ACC112 (cell line): ENCODE data around the gene YWHAH.

Source experiments
- H2AFZ ChIP-seq: fragments of 200-600 bp; sonication (generic); one replicate; pipeline ENCODE4 v1.6.0; 2017; ENCODE audit warnings: antibody characterized with exemption, low read length; ENCODE audit not compliant: unreplicated experiment
- H3K27ac ChIP-seq: fragments of 200-600 bp; sonication (generic); 2 replicates; pipeline ENCODE4 v1.5.1; 2014; ENCODE audit warnings: low read depth, mild to moderate bottlenecking, antibody characterized with exemption, low read length, moderate library complexity
- H3K27me3 ChIP-seq: fragments of 200-600 bp; sonication (generic); 2 replicates; pipeline ENCODE4 v1.6.1; 2014; ENCODE audit warnings: mild to moderate bottlenecking, antibody characterized with exemption, low read length, moderate library complexity, mixed read lengths; ENCODE audit not compliant: insufficient read depth
- H3K36me3 ChIP-seq: fragments of 200-600 bp; sonication (generic); 2 replicates; pipeline ENCODE4 v1.6.1; 2016; ENCODE audit warnings: mild to moderate bottlenecking, antibody characterized with exemption, low read length, moderate library complexity, mixed read lengths; ENCODE audit not compliant: insufficient read depth
- H3K4me1 ChIP-seq: fragments of 200-600 bp; sonication (generic); one replicate; pipeline ENCODE4 v1.6.1; 2016; ENCODE audit warnings: low read length, mixed read lengths; ENCODE audit not compliant: insufficient read depth, unreplicated experiment, control insufficient read depth
- H3K4me3 ChIP-seq: fragments of 200-600 bp; sonication (generic); 2 replicates; pipeline ENCODE4 v1.5.1; 2014; ENCODE audit warnings: mild to moderate bottlenecking, low read depth, low read length
- H3K79me2 ChIP-seq: fragments of 200-600 bp; sonication (generic); one replicate; pipeline ENCODE4 v1.6.0; 2016; ENCODE audit warnings: low read length; ENCODE audit not compliant: control insufficient read depth, unreplicated experiment, insufficient read depth

YWHAH gene

DNA sequence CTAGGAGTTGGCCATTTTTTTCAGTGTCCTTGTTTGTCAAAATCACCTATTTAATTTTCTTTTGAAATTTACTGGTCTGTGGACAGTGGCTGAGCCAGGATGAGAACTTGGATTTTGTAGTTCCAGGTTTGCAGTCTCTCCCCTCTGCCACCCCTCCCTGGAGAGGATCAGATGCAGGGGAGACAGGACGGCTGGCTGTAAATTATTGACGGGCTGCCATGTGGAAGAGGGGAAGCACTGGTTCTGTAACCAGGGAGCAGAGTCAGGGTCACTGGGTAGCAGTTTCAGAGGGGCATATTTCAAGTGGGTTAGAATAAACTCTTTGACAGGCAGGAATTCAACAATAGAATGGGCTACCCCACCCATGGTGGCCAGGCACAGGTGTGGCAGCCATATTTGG is 20.6 kb upstream of the YWHAH start:
- H3K27ac ChIP-seq: no peak overlapping the region
- no peaks in the 10 kb centered on the region for H3K79me2 ChIP-seq
- no peak overlapping the region for H2AFZ ChIP-seq
- H3K27me3 ChIP-seq: no peaks in the 10 kb centered on the region
- no peaks in the 10 kb centered on the region for H3K36me3 ChIP-seq
- H3K4me1 ChIP-seq: peaks cover 3% of the 10 kb centered on the region
- H3K4me3 ChIP-seq: no peak overlapping the region

DNA sequence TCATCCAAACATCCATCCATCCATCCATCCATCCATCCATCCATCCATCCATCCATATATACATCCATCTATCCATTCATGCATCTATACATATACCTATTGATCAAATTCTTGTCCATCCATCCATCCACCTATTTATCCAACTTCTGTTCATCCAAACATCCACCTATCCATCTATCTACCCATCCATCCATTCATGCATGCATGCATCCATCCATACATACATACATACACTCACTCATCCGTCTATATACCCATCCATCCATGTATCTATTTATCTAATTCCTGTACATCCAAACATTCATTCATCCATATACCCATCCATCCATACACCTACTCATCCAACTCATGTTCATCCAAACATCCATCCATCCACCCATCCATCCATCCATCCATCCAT is 19.3 kb upstream of the YWHAH start:
- H2AFZ ChIP-seq: no peak overlapping the region

DNA sequence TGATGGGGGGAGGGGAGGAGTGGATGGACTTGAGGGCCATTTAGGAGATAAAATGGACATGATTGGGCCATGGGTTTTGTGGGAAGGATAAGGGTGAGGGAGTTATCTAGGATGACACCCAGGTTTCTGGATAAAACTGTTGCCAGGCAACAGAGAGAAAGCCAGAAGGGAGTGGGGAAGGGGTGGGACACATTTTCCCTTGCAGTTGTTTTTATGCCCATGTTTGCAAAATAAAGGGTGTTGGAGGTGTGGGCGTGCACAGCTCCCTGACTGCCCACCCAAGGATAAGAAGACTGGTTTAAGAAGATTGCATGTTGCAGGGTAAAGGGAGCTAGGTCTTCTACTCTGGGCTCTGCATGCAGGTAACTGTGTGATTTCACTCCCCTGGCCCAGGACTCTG is 18.3 kb upstream of the YWHAH start:
- H3K4me1 ChIP-seq: peaks cover 3% of the 10 kb centered on the region
- H3K27me3 ChIP-seq: no peaks in the 10 kb centered on the region
- H2AFZ ChIP-seq: no peak overlapping the region
- no peaks in the 10 kb centered on the region for H3K36me3 ChIP-seq
- no peaks in the 10 kb centered on the region for H3K79me2 ChIP-seq
- H3K4me3 ChIP-seq: no peak overlapping the region
- H3K27ac ChIP-seq: no peak overlapping the region

More for the DNA sequence above, 19.3 kb upstream of the YWHAH start:
- Histone ChIP-seq H3K27ac (no peak overlapping the region), H3K4me1 (peaks cover 3% of the 10 kb centered on the region), H3K4me3 (no peak overlapping the region), H3K36me3 (no peaks in the 10 kb centered on the region), H3K27me3 (no peaks in the 10 kb centered on the region), H3K79me2 (no peaks in the 10 kb centered on the region)

DNA sequence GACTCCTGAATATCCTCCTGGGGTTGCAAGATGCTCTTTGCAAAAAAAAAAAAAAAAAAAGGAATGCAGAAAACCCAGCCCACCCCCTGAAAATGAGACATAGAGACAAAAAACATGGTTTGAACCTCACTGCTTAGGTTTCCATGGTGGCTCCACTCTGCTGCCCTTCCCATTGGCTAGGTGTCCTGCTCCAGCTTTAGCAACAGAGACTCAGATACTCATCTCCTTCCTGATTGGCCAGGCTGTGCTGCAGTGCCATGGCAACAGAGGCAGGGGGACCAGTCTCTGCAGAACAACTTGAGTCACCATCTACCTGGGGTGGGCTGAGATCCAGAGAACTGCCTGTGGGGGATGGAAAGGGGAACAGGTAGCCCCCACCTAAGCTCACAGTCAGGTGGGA is 17.4 kb upstream of the YWHAH start:
- Histone ChIP-seq H3K79me2 (no peaks in the 10 kb centered on the region), H3K36me3 (no peaks in the 10 kb centered on the region), H3K27me3 (no peaks in the 10 kb centered on the region), H2AFZ (no peak overlapping the region), H3K27ac (no peak overlapping the region), H3K4me3 (no peak overlapping the region), H3K4me1 (peaks cover 3% of the 10 kb centered on the region)

DNA sequence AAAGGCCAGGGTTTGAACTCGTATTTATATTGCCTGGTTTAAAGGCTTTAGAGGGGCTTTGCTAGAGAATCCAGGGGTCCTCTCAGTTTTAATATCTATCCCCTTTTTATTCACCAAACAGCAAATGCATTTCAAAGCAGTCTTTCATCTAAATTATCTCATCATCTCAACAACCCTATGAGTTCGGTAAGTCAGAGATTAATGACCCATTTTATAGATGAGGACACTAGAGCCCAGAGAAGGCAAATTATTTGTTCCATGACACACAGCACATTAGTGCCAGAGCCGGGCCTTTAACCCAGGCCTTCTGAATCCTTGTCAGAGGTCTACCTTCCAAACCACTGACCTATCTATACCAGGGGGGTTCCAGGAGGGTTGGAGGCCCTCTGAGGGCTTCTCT is 16.8 kb upstream of the YWHAH start:
- Histone ChIP-seq H3K27ac (no peak overlapping the region), H3K4me1 (peaks cover 3% of the 10 kb centered on the region), H3K4me3 (no peak overlapping the region), H2AFZ (no peak overlapping the region), H3K79me2 (no peaks in the 10 kb centered on the region), H3K27me3 (no peaks in the 10 kb centered on the region), H3K36me3 (no peaks in the 10 kb centered on the region)

DNA sequence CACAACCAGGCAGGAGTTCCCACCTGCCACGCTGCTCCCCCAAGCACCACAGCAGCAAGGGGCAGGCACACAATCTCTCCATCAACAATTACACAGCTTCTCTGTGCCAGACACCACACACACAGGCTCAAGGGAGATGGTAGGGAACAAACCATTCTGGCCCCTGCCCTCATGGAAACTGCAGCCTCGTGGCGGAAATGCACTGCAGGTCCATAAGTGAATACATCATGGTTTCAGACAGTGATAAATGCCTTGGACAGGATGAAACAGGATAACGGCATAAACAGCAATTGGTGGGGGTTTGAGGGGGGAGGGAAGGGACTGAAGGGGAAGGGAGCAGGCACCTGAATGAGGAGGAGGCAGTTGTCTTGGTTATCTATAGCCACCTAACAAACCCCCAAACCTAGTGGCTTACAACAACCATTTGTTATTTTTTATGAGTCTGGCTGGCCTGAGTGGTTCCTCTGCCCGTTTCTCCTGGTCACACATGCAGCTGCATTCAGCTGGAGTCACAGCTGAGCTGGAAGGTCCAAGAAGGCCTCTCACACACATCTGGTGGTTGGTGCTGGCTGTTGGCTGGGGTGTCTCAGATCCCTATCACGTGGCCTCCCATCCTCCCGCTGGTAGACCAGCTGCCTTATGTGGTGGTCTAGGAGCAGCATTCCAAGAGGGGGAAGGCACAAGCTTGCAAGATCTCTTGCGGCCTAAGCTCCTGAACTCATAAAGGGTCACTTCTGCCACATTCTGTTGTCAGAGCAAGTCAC is 15.0 kb upstream of the YWHAH start:
- no peaks in the 10 kb centered on the region for H3K79me2 ChIP-seq
- H3K4me3 ChIP-seq: no peak overlapping the region
- no peaks in the 10 kb centered on the region for H3K4me1 ChIP-seq
- no peaks in the 10 kb centered on the region for H3K27me3 ChIP-seq
- H2AFZ ChIP-seq: no peak overlapping the region
- no peaks in the 10 kb centered on the region for H3K36me3 ChIP-seq
- no peak overlapping the region for H3K27ac ChIP-seq

DNA sequence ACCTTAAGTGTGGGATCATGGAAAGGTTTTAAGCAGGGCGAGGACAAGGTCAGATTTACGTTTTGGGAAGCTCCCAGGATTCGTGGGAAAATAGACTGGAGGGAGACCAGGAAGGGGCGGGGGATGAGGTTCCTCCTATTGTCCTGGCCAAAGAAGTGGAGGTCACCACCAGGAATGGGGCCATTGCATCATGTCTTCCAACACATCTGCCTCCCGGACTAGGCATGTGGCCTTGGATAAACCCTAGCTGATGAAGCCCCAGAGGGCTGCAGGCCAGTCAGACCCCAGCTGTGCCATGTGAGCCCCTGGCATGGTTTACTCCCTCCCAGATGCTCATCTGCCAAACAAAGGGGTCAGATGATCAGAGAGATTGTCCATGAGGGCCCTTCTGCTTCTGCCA is 11.5 kb upstream of the YWHAH start:
- H2AFZ ChIP-seq: no peak overlapping the region
- H3K36me3 ChIP-seq: no peaks in the 10 kb centered on the region
- H3K4me1 ChIP-seq: no peaks in the 10 kb centered on the region
- no peaks in the 10 kb centered on the region for H3K27me3 ChIP-seq
- H3K27ac ChIP-seq: no peak overlapping the region
- no peaks in the 10 kb centered on the region for H3K79me2 ChIP-seq
- no peak overlapping the region for H3K4me3 ChIP-seq

DNA sequence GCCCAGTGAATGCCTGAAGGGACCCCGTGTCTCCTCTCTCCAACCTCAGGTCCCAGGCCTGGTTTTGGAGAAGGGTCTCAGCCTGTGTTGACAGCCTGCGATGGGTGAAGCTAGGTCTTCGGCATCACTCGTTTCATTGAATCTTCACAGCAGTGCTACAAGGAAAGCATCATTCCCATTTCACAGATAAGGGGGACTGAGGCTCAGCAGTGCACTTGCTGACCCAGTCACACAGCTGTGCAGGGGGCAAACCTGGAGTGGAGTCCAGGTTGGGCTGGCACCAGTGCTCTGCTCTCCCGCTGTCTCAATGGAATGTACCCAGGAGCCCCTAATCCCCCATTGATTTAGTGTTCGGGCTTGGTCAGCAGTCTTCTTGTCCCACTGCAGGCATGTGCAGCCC is 10.9 kb upstream of the YWHAH start:
- Histone ChIP-seq H3K4me1 (no peaks in the 10 kb centered on the region), H3K36me3 (no peaks in the 10 kb centered on the region), H3K27ac (no peak overlapping the region), H3K4me3 (no peak overlapping the region), H3K79me2 (no peaks in the 10 kb centered on the region), H2AFZ (no peak overlapping the region), H3K27me3 (no peaks in the 10 kb centered on the region)

DNA sequence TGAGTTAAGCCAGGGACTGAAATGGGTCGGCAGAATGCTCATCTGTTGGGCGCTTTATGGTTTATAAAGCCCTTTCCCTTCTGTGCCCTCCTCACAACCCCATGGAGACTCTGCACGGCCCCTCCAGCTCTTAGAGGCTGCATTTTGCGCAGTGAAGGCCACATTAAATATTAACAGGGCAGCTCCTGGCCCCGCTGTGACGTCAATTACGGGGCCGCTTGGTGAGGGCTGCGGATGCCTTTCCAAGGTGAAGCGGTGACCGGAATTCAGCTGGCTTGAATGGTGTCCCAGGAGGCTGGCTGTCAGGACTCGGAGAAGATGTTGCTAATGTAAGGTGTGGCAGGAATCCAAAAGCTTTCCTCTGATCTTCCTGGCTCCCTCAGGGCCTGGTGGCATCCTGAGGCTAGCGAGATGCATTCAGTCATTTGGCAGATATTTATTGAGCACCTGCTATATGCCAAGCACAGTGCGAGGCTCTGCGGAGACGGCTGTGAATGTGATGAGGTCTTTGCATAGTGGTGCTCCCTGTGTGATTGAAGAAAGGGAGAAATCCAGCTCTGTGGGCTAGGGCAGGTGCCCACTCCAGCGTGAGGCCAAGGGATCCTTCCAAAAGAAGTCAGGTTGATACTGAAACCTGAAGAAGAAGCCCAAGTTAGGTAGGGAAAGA is 10.4 kb upstream of the YWHAH start:
- no peaks in the 10 kb centered on the region for H3K79me2 ChIP-seq
- H3K4me3 ChIP-seq: no peak overlapping the region
- no peaks in the 10 kb centered on the region for H3K36me3 ChIP-seq
- H3K27ac ChIP-seq: no peak overlapping the region
- no peaks in the 10 kb centered on the region for H3K4me1 ChIP-seq
- no peak overlapping the region for H2AFZ ChIP-seq
- no peaks in the 10 kb centered on the region for H3K27me3 ChIP-seq

DNA sequence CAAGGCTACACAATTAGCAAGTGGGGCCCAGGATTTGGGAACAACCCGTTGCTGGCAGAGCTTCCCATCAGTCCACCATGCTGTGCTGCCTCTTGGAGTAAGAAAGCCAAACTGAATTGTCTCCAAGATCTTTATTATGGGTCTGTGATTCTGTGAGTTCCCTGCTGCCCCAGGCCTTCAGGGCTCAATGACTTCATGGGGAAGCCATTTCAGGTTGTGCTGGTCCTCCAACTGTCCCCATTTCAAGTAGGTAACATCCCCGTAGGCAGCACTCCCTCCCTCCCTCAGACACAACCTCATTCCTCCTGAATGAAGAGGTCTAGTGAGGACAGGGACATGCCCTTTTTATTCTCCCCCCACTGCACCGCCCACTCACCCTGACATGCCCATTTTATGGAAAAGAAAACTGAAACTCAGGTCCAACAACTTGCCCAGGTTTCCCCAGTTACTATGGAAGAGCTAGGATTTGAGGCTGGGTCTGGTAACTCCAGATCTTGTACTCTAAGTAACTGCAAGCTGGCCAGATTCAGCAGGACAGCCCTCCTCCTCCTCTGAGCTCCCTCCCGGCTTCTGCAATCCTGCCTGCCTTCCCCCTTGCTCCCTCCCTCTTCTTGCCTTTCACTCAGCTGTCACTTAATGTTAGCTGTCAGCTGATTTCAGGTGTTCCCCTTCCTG is 8.2 kb upstream of the YWHAH start:
- H2AFZ ChIP-seq: no peak overlapping the region
- H3K4me1 ChIP-seq: no peaks in the 10 kb centered on the region
- no peak overlapping the region for H3K4me3 ChIP-seq
- no peaks in the 10 kb centered on the region for H3K36me3 ChIP-seq
- H3K27ac ChIP-seq: no peak overlapping the region
- H3K79me2 ChIP-seq: no peaks in the 10 kb centered on the region
- H3K27me3 ChIP-seq: no peaks in the 10 kb centered on the region

DNA sequence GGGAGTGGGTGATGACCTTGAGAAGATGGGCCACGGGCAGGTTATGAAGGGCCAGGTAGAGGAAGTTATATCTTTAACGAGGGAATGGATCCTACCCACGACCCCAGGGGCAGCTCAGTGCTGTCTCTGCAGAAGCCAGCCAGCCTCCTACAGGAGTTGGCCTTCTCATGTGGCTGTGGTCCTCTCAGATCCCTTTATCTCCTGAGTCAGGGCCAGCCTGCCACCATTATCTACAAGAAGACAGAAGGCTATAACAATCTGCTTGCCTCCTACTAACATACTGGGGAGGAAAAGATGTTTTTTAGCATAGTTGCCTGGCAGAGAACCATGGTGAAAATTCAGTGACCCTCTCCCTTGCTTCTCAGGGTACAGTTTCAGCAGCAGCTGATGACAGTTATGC is 7.0 kb upstream of the YWHAH start:
- H3K36me3 ChIP-seq: no peaks in the 10 kb centered on the region
- H3K79me2 ChIP-seq: no peaks in the 10 kb centered on the region
- H3K4me3 ChIP-seq: no peak overlapping the region
- no peaks in the 10 kb centered on the region for H3K27me3 ChIP-seq
- no peak overlapping the region for H3K27ac ChIP-seq
- no peaks in the 10 kb centered on the region for H3K4me1 ChIP-seq
- H2AFZ ChIP-seq: no peak overlapping the region
